Type B pancreatic cell (in vitro differentiated cells): ENCODE measurements around the gene CDH2. TPM values are rescaled to one million over a fixed set of nuclear protein-coding genes. Genes with fewer than 3 reads are reported as not detected.
A peak's percentile ranks its signal among the peaks of the same experiment; 100 is the strongest.

Experiments
- DNase-seq: peaks from one replicate; pipeline ENCODE4 v3.0.0; 2021; ENCODE audit warnings: mixed read lengths; ENCODE audit not compliant: unreplicated experiment; ENCODE audit errors: extremely low spot score
- H3K27ac Mint-ChIP-seq: 2 replicates; pipeline ENCODE4 v1.8.0; 2021; ENCODE audit warnings: mild to moderate bottlenecking, mixed read lengths
- H3K27me3 Mint-ChIP-seq: 2 replicates; pipeline ENCODE4 v1.8.0; 2021; ENCODE audit warnings: mixed read lengths
- H3K36me3 Mint-ChIP-seq: 2 replicates; pipeline ENCODE4 v1.8.0; 2021; ENCODE audit warnings: mixed read lengths
- H3K4me1 Mint-ChIP-seq: one replicate; pipeline ENCODE4 v1.8.0; 2021; ENCODE audit warnings: mixed read lengths; ENCODE audit not compliant: unreplicated experiment
- H3K4me3 Mint-ChIP-seq: 2 replicates; pipeline ENCODE4 v1.8.0; 2021; ENCODE audit warnings: mild to moderate bottlenecking, mixed read lengths
- H3K9me3 Mint-ChIP-seq: 2 replicates; pipeline ENCODE4 v1.8.0; 2021; ENCODE audit warnings: mixed read lengths
- CTCF ChIP-seq: fragments of 200-600 bp; sonication (generic); conservative IDR thresholded peaks from 2 replicates; pipeline ENCODE4 v1.5.0; 2021; ENCODE audit warnings: antibody characterized with exemption, mild to moderate bottlenecking
- total RNA-seq: library from RNA; stranded (reverse); gene quantifications from 2 replicates; pipeline ENCODE4 v1.2.1, GENCODE V29; 2021; ENCODE audit warnings: low replicate concordance

CDH2 gene
- total RNA-seq, 1 donor from 2014 or later: 145 TPM

- peaks cover 26% of the 10 kb centered on the region for H3K4me1 Mint-ChIP-seq
- H3K27ac Mint-ChIP-seq: no peak overlapping the region
- H3K36me3 Mint-ChIP-seq: no peaks in the 10 kb centered on the region
- no peak for TF ChIP-seq CTCF
- no peak for DNase-seq
- no peaks in the 10 kb centered on the region for H3K27me3 Mint-ChIP-seq
- H3K4me3 Mint-ChIP-seq: no peak overlapping the region
- no peaks in the 10 kb centered on the region for H3K9me3 Mint-ChIP-seq
These were observed 90.0 kb downstream of the CDH2 start for GRCh38 chr18:28086670-28087552.

GRCh38 chr18:28081516-28081915 is 95.4 kb downstream of the CDH2 start:
- Mint-ChIP-seq H3K36me3 (no peaks in the 10 kb centered on the region), H3K27me3 (no peaks in the 10 kb centered on the region), H3K9me3 (no peaks in the 10 kb centered on the region), H3K4me1 (peaks cover 47% of the 10 kb centered on the region), H3K27ac (no peak overlapping the region), H3K4me3 (no peak overlapping the region)
- no peak for TF ChIP-seq CTCF
- no peak for DNase-seq

- no peak overlapping the region for H3K4me3 Mint-ChIP-seq
- no peaks in the 10 kb centered on the region for H3K36me3 Mint-ChIP-seq
- H3K9me3 Mint-ChIP-seq: no peaks in the 10 kb centered on the region
- no peak for DNase-seq
- TF ChIP-seq CTCF: no peak
- H3K27ac Mint-ChIP-seq: no peak overlapping the region
- H3K27me3 Mint-ChIP-seq: no peaks in the 10 kb centered on the region
- H3K4me1 Mint-ChIP-seq: peaks cover 49% of the 10 kb centered on the region
These were observed 96.0 kb downstream of the CDH2 start for GRCh38 chr18:28080876-28081300.

GRCh38 chr18:28079883-28080282 is 97.0 kb downstream of the CDH2 start:
- Mint-ChIP-seq H3K36me3 (no peaks in the 10 kb centered on the region), H3K4me3 (no peak overlapping the region), H3K9me3 (no peaks in the 10 kb centered on the region), H3K27ac (no peak overlapping the region), H3K27me3 (no peaks in the 10 kb centered on the region), H3K4me1 (peaks cover 47% of the 10 kb centered on the region)
- DNase-seq: no peak
- TF ChIP-seq CTCF: no peak

GRCh38 chr18:28078849-28079248 is 98.1 kb downstream of the CDH2 start:
- H3K4me1 Mint-ChIP-seq: peaks cover 41% of the 10 kb centered on the region
- H3K4me3 Mint-ChIP-seq: peak overlapping the region; percentile 42
- H3K27ac Mint-ChIP-seq: peak overlapping the region; percentile 6
- no peaks in the 10 kb centered on the region for H3K9me3 Mint-ChIP-seq
- no peak for TF ChIP-seq CTCF
- no peaks in the 10 kb centered on the region for H3K27me3 Mint-ChIP-seq
- H3K36me3 Mint-ChIP-seq: no peaks in the 10 kb centered on the region
- DNase-seq: no peak
